ENCODE results near the gene PLD3. TPM values are rescaled to one million over a fixed set of nuclear protein-coding genes. Genes with fewer than 3 reads are reported as not detected.
A peak's percentile ranks its signal among the peaks of the same experiment; 100 is the strongest.

The PLD3 gene
- total RNA-seq, 1 experiment from 2014 or later: 352 TPM

- Histone ChIP-seq H3K36me3 (replicated peaks; ENCODE audit: control insufficient read depth, insufficient read depth, low read length) (no peaks in the 10 kb centered on the region), H3K27me3 (ENCODE audit: control insufficient read depth, insufficient read depth, low read length) (no peaks in the 10 kb centered on the region), H3K4me3 (ENCODE audit: insufficient read depth, low read depth, low read length) (no peak overlapping the region)
- DNase-seq: no peak
Measured at GRCh38 chr19:40341601-40342482, 6.7 kb upstream of the PLD3 start.

GRCh38 chr19:40342644-40343311 is 5.7 kb upstream of the PLD3 start:
- H3K27me3 ChIP-seq (ENCODE audit: control insufficient read depth, insufficient read depth, low read length): no peaks in the 10 kb centered on the region
- no peak overlapping the region for H3K4me3 ChIP-seq (ENCODE audit: insufficient read depth, low read depth, low read length)
- no peak for DNase-seq
- no peaks in the 10 kb centered on the region for H3K36me3 ChIP-seq (replicated peaks; ENCODE audit: control insufficient read depth, insufficient read depth, low read length)

- Histone ChIP-seq H3K27me3 (ENCODE audit: control insufficient read depth, insufficient read depth, low read length) (no peaks in the 10 kb centered on the region), H3K36me3 (replicated peaks; ENCODE audit: control insufficient read depth, insufficient read depth, low read length) (no peaks in the 10 kb centered on the region), H3K4me3 (ENCODE audit: insufficient read depth, low read depth, low read length) (no peak overlapping the region)
- DNase-seq: no peak
Measured at GRCh38 chr19:40344422-40344821, 4.1 kb upstream of the PLD3 start.

GRCh38 chr19:40348961-40349507 is 539 bp downstream of the PLD3 start:
- Histone ChIP-seq H3K27me3 (ENCODE audit: control insufficient read depth, insufficient read depth, low read length) (no peaks in the 10 kb centered on the region), H3K36me3 (replicated peaks; ENCODE audit: control insufficient read depth, insufficient read depth, low read length) (no peaks in the 10 kb centered on the region), H3K4me3 (ENCODE audit: insufficient read depth, low read depth, low read length) (peak overlapping the region; percentile 79)
- no peak for DNase-seq

GRCh38 chr19:40355975-40356680 is 7.6 kb downstream of the PLD3 start:
- Histone ChIP-seq H3K4me3 (ENCODE audit: insufficient read depth, low read depth, low read length) (no peak overlapping the region), H3K27me3 (ENCODE audit: control insufficient read depth, insufficient read depth, low read length) (no peaks in the 10 kb centered on the region), H3K36me3 (replicated peaks; ENCODE audit: control insufficient read depth, insufficient read depth, low read length) (no peaks in the 10 kb centered on the region)
- DNase-seq: no peak

GRCh38 chr19:40356681-40357595 is 8.4 kb downstream of the PLD3 start:
- no peaks in the 10 kb centered on the region for H3K36me3 ChIP-seq (replicated peaks; ENCODE audit: control insufficient read depth, insufficient read depth, low read length)
- DNase-seq: no peak
- H3K4me3 ChIP-seq (ENCODE audit: insufficient read depth, low read depth, low read length): no peak overlapping the region

GRCh38 chr19:40357640-40358039 is 9.1 kb downstream of the PLD3 start:
- Histone ChIP-seq H3K36me3 (replicated peaks; ENCODE audit: control insufficient read depth, insufficient read depth, low read length) (no peaks in the 10 kb centered on the region), H3K4me3 (ENCODE audit: insufficient read depth, low read depth, low read length) (no peak overlapping the region), H3K27me3 (ENCODE audit: control insufficient read depth, insufficient read depth, low read length) (no peaks in the 10 kb centered on the region)
- DNase-seq: no peak

More at GRCh38 chr19:40356681-40357595, 8.4 kb downstream of the PLD3 start:
- no peaks in the 10 kb centered on the region for H3K27me3 ChIP-seq (ENCODE audit: control insufficient read depth, insufficient read depth, low read length)

GRCh38 chr19:40358773-40359172 is 10.3 kb downstream of the PLD3 start:
- no peaks in the 10 kb centered on the region for H3K27me3 ChIP-seq (ENCODE audit: control insufficient read depth, insufficient read depth, low read length)
- DNase-seq: no peak
- no peaks in the 10 kb centered on the region for H3K36me3 ChIP-seq (replicated peaks; ENCODE audit: control insufficient read depth, insufficient read depth, low read length)
- no peak overlapping the region for H3K4me3 ChIP-seq (ENCODE audit: insufficient read depth, low read depth, low read length)

- Histone ChIP-seq H3K36me3 (replicated peaks; ENCODE audit: control insufficient read depth, insufficient read depth, low read length) (no peaks in the 10 kb centered on the region), H3K4me3 (ENCODE audit: insufficient read depth, low read depth, low read length) (no peak overlapping the region), H3K27me3 (ENCODE audit: control insufficient read depth, insufficient read depth, low read length) (no peaks in the 10 kb centered on the region)
- DNase-seq: no peak
Measured at GRCh38 chr19:40360020-40360707, 11.7 kb downstream of the PLD3 start.

- H3K27me3 ChIP-seq (ENCODE audit: control insufficient read depth, insufficient read depth, low read length): no peaks in the 10 kb centered on the region
- H3K36me3 ChIP-seq (replicated peaks; ENCODE audit: control insufficient read depth, insufficient read depth, low read length): no peaks in the 10 kb centered on the region
- DNase-seq: no peak
- H3K4me3 ChIP-seq (ENCODE audit: insufficient read depth, low read depth, low read length): no peak overlapping the region
Measured at GRCh38 chr19:40360708-40361241, 12.3 kb downstream of the PLD3 start.

- Histone ChIP-seq H3K4me3 (ENCODE audit: insufficient read depth, low read depth, low read length) (no peak overlapping the region), H3K27me3 (ENCODE audit: control insufficient read depth, insufficient read depth, low read length) (no peaks in the 10 kb centered on the region), H3K36me3 (replicated peaks; ENCODE audit: control insufficient read depth, insufficient read depth, low read length) (no peaks in the 10 kb centered on the region)
- DNase-seq: no peak
Measured at GRCh38 chr19:40362160-40362559, 13.7 kb downstream of the PLD3 start.

GRCh38 chr19:40363069-40363468 is 14.6 kb downstream of the PLD3 start:
- no peaks in the 10 kb centered on the region for H3K27me3 ChIP-seq (ENCODE audit: control insufficient read depth, insufficient read depth, low read length)
- peaks cover 5% of the 10 kb centered on the region for H3K36me3 ChIP-seq (replicated peaks; ENCODE audit: control insufficient read depth, insufficient read depth, low read length)
- H3K4me3 ChIP-seq (ENCODE audit: insufficient read depth, low read depth, low read length): no peak overlapping the region
- DNase-seq: no peak

GRCh38 chr19:40365010-40365409 is 16.5 kb downstream of the PLD3 start:
- Histone ChIP-seq H3K27me3 (ENCODE audit: control insufficient read depth, insufficient read depth, low read length) (no peaks in the 10 kb centered on the region), H3K4me3 (ENCODE audit: insufficient read depth, low read depth, low read length) (no peak overlapping the region), H3K36me3 (replicated peaks; ENCODE audit: control insufficient read depth, insufficient read depth, low read length) (peaks cover 9% of the 10 kb centered on the region)
- DNase-seq: no peak

Measured in H7 (cell line).